Measurements from ENCODE around the gene LRP1-AS. TPM values are rescaled to one million over a fixed set of nuclear protein-coding genes. Genes with fewer than 3 reads are reported as not detected.

Gene LRP1-AS
- total and polyA plus RNA-seq, 2 experiments from 2014 or later, result 0.59 TPM; not detected in 1

- 4% methylated on average over 27 of the region's 28 CpGs for WGBS (ENCODE audit: low lambda C conversion rate, missing lambda C conversion rate)
- DNase-seq (ENCODE audit: low spot score), result peak; percentile 70
Observed at GRCh38 chr12:57110104-57111030, 37.1 kb downstream of the LRP1-AS start.

DNA sequence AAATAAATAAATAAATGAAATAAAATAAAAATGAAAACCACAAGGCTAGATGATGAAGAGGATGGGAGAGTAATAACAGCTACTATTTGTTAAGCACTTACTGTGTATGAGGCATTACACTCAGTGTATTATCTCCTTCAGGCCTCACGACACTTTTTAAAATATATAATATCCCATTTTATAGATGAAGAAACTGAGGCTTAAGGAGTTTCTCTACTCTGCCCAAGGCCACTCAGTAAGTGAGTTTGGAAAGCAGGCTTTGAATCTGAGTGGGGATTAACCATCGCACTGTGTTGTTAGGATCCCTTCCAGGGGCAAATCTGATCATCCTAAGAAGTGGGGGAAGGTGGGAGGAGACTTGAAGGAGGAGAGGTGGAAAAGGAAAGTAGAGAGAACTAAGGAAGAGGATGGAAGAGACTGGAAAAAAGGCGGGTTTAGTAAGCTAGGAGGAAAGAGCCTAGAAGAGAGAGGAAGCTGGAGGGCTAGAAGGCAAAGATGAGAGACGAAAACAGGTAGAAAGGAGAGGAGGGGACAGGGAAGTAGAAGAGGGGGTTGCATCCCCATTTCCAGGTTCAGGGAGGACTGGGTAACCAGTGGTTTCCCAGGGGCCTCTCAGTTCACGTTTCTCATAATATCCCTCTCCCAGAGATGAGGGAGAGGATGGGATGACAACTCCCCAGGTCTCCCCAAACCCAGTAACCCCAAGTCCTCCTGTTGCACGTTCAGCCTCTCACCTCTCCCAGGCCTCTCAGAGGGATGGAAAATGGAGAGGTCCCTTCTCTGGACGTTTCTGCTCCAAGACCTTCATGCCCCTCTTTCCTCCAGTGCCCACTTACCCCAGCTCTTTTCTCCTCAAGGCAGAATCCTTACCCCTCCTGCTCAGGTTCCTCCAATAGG is 38.0 kb downstream of the LRP1-AS start:
- DNase-seq (ENCODE audit: low spot score), result no peak
- peak overlapping the region; percentile 69 for H2AFZ ChIP-seq
- no peaks in the 10 kb centered on the region for H3K9me2 ChIP-seq (replicated peaks; ENCODE audit: insufficient read depth)
- H3K36me3 ChIP-seq (replicated peaks; ENCODE audit: insufficient read depth, low read depth), result no peaks in the 10 kb centered on the region
- WGBS (ENCODE audit: low lambda C conversion rate, missing lambda C conversion rate), result 75% methylated on average over 7 of the region's 7 CpGs
- peaks cover 26% of the 10 kb centered on the region for H3K79me2 ChIP-seq
- H4K20me1 ChIP-seq (ENCODE audit: insufficient read depth, poor library complexity, severe bottlenecking), result peaks cover 10% of the 10 kb centered on the region
- H3K27ac ChIP-seq, result peak overlapping the region; percentile 100
- peaks cover 30% of the 10 kb centered on the region for H3K4me1 ChIP-seq (ENCODE audit: insufficient read depth)
- H3K27me3 ChIP-seq, result no peaks in the 10 kb centered on the region
- H3K9me3 ChIP-seq (ENCODE audit: low read depth), result no peaks in the 10 kb centered on the region
- peak overlapping the region; percentile 93 for H3K4me2 ChIP-seq
- peak overlapping the region; percentile 52 for H3K4me3 ChIP-seq
- TF ChIP-seq CTCF (IDR thresholded peaks at IDR 0.05; ENCODE audit: poor library complexity) (no peak), EZH2phosphoT487 (IDR thresholded peaks at IDR 0.05; ENCODE audit: low read depth, severe bottlenecking, unreplicated experiment) (no peak), EZH2 (IDR thresholded peaks at IDR 0.05; ENCODE audit: borderline replicate concordance) (no peak)

More at GRCh38 chr12:57110104-57111030, 37.1 kb downstream of the LRP1-AS start:
- peak overlapping the region; percentile 100 for H3K27ac ChIP-seq
- H3K4me3 ChIP-seq, result peak overlapping the region; percentile 52
- H3K9me2 ChIP-seq (replicated peaks; ENCODE audit: insufficient read depth), result no peaks in the 10 kb centered on the region
- TF ChIP-seq CTCF (IDR thresholded peaks at IDR 0.05; ENCODE audit: poor library complexity) (peak; percentile 3), EZH2phosphoT487 (IDR thresholded peaks at IDR 0.05; ENCODE audit: low read depth, severe bottlenecking, unreplicated experiment) (no peak)
- H3K9me3 ChIP-seq (ENCODE audit: low read depth), result no peaks in the 10 kb centered on the region
- H3K4me1 ChIP-seq (ENCODE audit: insufficient read depth), result peaks cover 30% of the 10 kb centered on the region
- peak overlapping the region; percentile 69 for H2AFZ ChIP-seq
- H3K27me3 ChIP-seq, result no peaks in the 10 kb centered on the region
- H3K79me2 ChIP-seq, result peaks cover 26% of the 10 kb centered on the region
- H4K20me1 ChIP-seq (ENCODE audit: insufficient read depth, poor library complexity, severe bottlenecking), result peaks cover 10% of the 10 kb centered on the region
- H3K36me3 ChIP-seq (replicated peaks; ENCODE audit: insufficient read depth, low read depth), result no peaks in the 10 kb centered on the region
- H3K4me2 ChIP-seq, result peak overlapping the region; percentile 93

DNA sequence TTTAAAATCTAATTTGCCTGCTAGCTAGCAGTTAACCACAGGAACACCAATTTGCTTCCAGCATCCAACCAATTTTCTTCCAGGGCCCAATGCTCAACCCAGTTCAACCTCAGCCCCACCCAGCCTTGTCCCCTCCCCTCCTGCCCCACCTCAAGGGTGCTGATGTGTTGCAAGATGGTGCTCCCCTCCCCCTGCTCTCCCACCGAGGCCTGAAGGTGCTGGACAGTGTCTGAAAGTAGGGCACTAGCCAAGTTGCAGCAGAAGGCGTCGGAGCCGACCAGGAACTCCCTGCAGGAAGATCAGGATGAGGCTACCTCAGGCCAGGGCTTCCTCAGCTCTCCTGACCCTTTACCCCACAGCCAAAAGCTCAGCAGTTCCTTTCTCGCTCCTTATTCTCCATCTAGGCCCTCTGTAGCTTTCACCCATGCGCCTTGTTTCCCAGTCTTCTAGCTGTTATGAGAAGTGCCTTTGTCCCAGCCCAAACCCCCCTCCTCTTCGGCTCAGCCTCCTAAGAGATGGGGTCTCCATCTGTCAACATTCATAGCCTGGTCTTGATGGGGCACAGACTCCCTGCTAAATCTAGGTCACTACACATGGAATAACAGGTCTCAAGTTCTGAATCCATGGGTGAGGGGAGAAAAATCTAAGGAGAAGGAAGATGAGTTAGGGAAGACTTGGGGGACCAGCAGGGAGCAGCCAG is 39.8 kb downstream of the LRP1-AS start:
- Histone ChIP-seq H2AFZ (no peak overlapping the region), H3K9me2 (replicated peaks; ENCODE audit: insufficient read depth) (no peaks in the 10 kb centered on the region), H3K4me2 (no peak overlapping the region), H4K20me1 (ENCODE audit: insufficient read depth, poor library complexity, severe bottlenecking) (peaks cover 10% of the 10 kb centered on the region), H3K9me3 (ENCODE audit: low read depth) (no peaks in the 10 kb centered on the region), H3K4me1 (ENCODE audit: insufficient read depth) (peaks cover 27% of the 10 kb centered on the region), H3K4me3 (no peak overlapping the region), H3K27ac (no peak overlapping the region), H3K27me3 (no peaks in the 10 kb centered on the region), H3K36me3 (replicated peaks; ENCODE audit: insufficient read depth, low read depth) (no peaks in the 10 kb centered on the region), H3K79me2 (peaks cover 26% of the 10 kb centered on the region)
- TF ChIP-seq EZH2phosphoT487 (IDR thresholded peaks at IDR 0.05; ENCODE audit: low read depth, severe bottlenecking, unreplicated experiment), result no peak
- TF ChIP-seq CTCF (IDR thresholded peaks at IDR 0.05; ENCODE audit: poor library complexity), result no peak
- TF ChIP-seq EZH2 (IDR thresholded peaks at IDR 0.05; ENCODE audit: borderline replicate concordance), result no peak
- WGBS (ENCODE audit: low lambda C conversion rate, missing lambda C conversion rate), result 75% methylated on average over 7 of the region's 7 CpGs
- DNase-seq (ENCODE audit: low spot score), result peak; percentile 5

Data from hepatocyte (in vitro differentiated cells).